Subcutaneous adipose tissue (tissue), 4 donors: ENCODE data around the gene PROSER3. TPM values are rescaled to one million over a fixed set of nuclear protein-coding genes. Genes with fewer than 3 reads are reported as not detected.

Source experiments
- CTCF ChIP-seq: fragments of 450-650 bp; IDR thresholded peaks from one replicate; pipeline ENCODE4 v1.5.1; 2016; ENCODE audit warnings: low read depth, mild to moderate bottlenecking, control low read depth, antibody characterized with exemption, moderate library complexity
- total RNA-seq, 4 donors: library from RNA; depleted of rRNA; stranded (reverse); fragments of >200 nt; gene quantifications; one replicate each; pipeline ENCODE4 v1.1.0, GENCODE V29; 2016

Gene PROSER3
- total RNA-seq, 4 donors from 2014 or later, result 2.8 to 5.7 (median 3.5) TPM

- no peak for TF ChIP-seq CTCF
Measured at GRCh38 chr19:35774274-35775045, 16.5 kb downstream of the PROSER3 start.

GRCh38 chr19:35775046-35775297, 17.0 kb downstream of the PROSER3 start:
- TF ChIP-seq CTCF, result no peak

- no peak for TF ChIP-seq CTCF
Measured at GRCh38 chr19:35775298-35776101, 17.5 kb downstream of the PROSER3 start, which contains the start of gene ARHGAP33. Gene ARHGAP33, plus strand, starts transcription at chr19:35775564. Its CDS starts 95 bp downstream, at chr19:35775659.

GRCh38 chr19:35776102-35776788, 18.3 kb downstream of the PROSER3 start:
- no peak for TF ChIP-seq CTCF

GRCh38 chr19:35777086-35777841, 19.3 kb downstream of the PROSER3 start:
- no peak for TF ChIP-seq CTCF

GRCh38 chr19:35777961-35778360, 20.0 kb downstream of the PROSER3 start:
- TF ChIP-seq CTCF, result no peak
